A549 (cell line): ENCODE data around the gene TGIF2. TPM values are rescaled to one million over a fixed set of nuclear protein-coding genes. Genes with fewer than 3 reads are reported as not detected.
A peak's percentile ranks its signal among the peaks of the same experiment; 100 is the strongest.
"Not testable (repeated sequence)": the region's sequence is repeated elsewhere in the genome, so short reads cannot be mapped to it uniquely, and the experiment has no call there.

Experiments
- ATAC-seq, 2 experiments: fragments of 200-7000 bp in 1 of 2; fragments of >200 bp in 1 of 2; cut with Nextera tagmentation in 1 of 2; cut with Tn5 transposase in 1 of 2; 3 replicates each; pipeline versions ENCODE4 v1.8.0 to v1.9.1; 2018 to 2020; ENCODE audit warnings: mild to moderate bottlenecking in 1 of 2, moderate library complexity in 1 of 2
- CTCF ChIA-PET: fragments of 300-600 bp; sonication (Branson Sonifier 250); formaldehyde crosslinking; extraction: SDS; loops from one replicate; lab custom pipeline; 2021; ENCODE audit warnings: antibody characterized with exemption, inconsistent platforms; lab: Yijun Ruan, JAX
- POLR2A ChIA-PET: fragments of 350-600 bp; formaldehyde crosslinking; extraction: SDS; loops from one replicate; lab custom pipeline; 2021; ENCODE audit warnings: antibody characterized with exemption, inconsistent platforms; lab: Yijun Ruan, JAX
- DNase-seq, 2 experiments: peaks; one replicate each; pipeline versions ENCODE4 v3.0.0 to v3.0.0-alpha.2; 2011 to 2016; ENCODE audit warnings: low read depth in 1 of 2, low spot score in 1 of 2
- FAIRE-seq: peaks from 2 replicates; lab custom pipeline; 2011; peaks lifted over from hg19 to GRCh38; lab: Jason Lieb, UNC
- H3K27ac ChIP-seq, 2 experiments: fragments of >200 bp; sonication (Bioruptor Twin); formaldehyde crosslinking; 3 replicates each; pipeline ENCODE4 v1.5.1; 2016 to 2017
- H3K4me1 ChIP-seq: fragments of >200 bp; sonication (Bioruptor Twin); formaldehyde crosslinking; 3 replicates; pipeline ENCODE4 v1.6.1; 2016
- H3K4me2 ChIP-seq: fragments of >200 bp; sonication (Bioruptor Twin); formaldehyde crosslinking; 3 replicates; pipeline ENCODE4 v1.6.1; 2016
- H3K4me3 ChIP-seq: fragments of >200 bp; sonication (Bioruptor Twin); formaldehyde crosslinking; 3 replicates; pipeline ENCODE4 v1.5.1; 2016
- H3K9me3 ChIP-seq: fragments of >200 bp; sonication (Bioruptor Twin); formaldehyde crosslinking; 3 replicates; pipeline ENCODE4 v1.6.1; 2016
- BHLHE40 ChIP-seq: IDR thresholded peaks from 2 replicates; pipeline ENCODE4 v1.6.1; 2012; ENCODE audit warnings: low read depth, low read length, inconsistent platforms
- CEBPB ChIP-seq, 2 experiments: fragments of >200 bp in 1 of 2; sonication (Bioruptor Twin) in 1 of 2; formaldehyde crosslinking in 1 of 2; IDR thresholded peaks; 2 replicates each; pipeline ENCODE4 v1.6.1; 2012 to 2016
- EHMT2 ChIP-seq: fragments of 200-600 bp; sonication (generic); IDR thresholded peaks from 2 replicates; pipeline ENCODE4 v1.6.1; 2016; ENCODE audit warnings: antibody characterized with exemption, low read depth, mild to moderate bottlenecking, moderate library complexity
- ESRRA ChIP-seq: fragments of 150-350 bp; IDR thresholded peaks from 2 replicates; pipeline ENCODE4 v1.6.1; 2014; ENCODE audit warnings: mild to moderate bottlenecking, low read length, borderline replicate concordance
- HOXB13 ChIP-seq: fragments of 250-450 bp; sonication (Bioruptor Pico); IDR thresholded peaks from 2 replicates; pipeline ENCODE4 v1.5.0; 2020; ENCODE audit warnings: low read depth, mild to moderate bottlenecking, moderate library complexity
- MYC ChIP-seq: IDR thresholded peaks from 2 replicates; pipeline ENCODE4 v1.6.1; 2012; ENCODE audit warnings: mild to moderate bottlenecking, inconsistent platforms, low read length, improper control_type of control experiment, borderline replicate concordance
- NPAS2 ChIP-seq: fragments of 250-450 bp; sonication (Bioruptor Pico); IDR thresholded peaks from 2 replicates; pipeline ENCODE4 v1.8.0; 2022; ENCODE audit warnings: mild to moderate bottlenecking, moderate library complexity, borderline replicate concordance
- POLR2AphosphoS2 ChIP-seq: conservative IDR thresholded peaks from 2 replicates; pipeline ENCODE4 v1.6.1; 2012; ENCODE audit warnings: low read length, improper control_type of control experiment, inconsistent platforms
- REST ChIP-seq: fragments of 200-600 bp; sonication (generic); IDR thresholded peaks from 2 replicates; pipeline ENCODE4 v1.6.1; 2016; ENCODE audit warnings: antibody characterized with exemption, mild to moderate bottlenecking, moderate library complexity
- WGBS: methylation state at CpG from one replicate; pipeline ENCODE4 v1.1.6; 2017; ENCODE audit errors: missing lambda C conversion rate; 5-methylcytosine and 5-hydroxymethylcytosine counted together
- polyA plus RNA-seq, 4 experiments: library from polyadenylated mRNA; depleted of rRNA in 3 of 4; stranded (reverse); fragments of >200 nt; fragmentation: RNase III in 1 of 4; extraction: RNeasy Plus Mini Kit Qiagen cat#74134 plus additional on column Dnase treatment in 1 of 4; gene quantifications; 2 replicates in 3 of 4; 3 replicates in 1 of 4; pipeline ENCODE4 v1.2.3, GENCODE V29; 2011 to 2017
- small RNA-seq, 6 experiments: library from RNA; depleted of rRNA; stranded (forward); fragments of <200 nt; gene quantifications; one replicate each; pipeline ENCODE3, GENCODE V24; 2012
- TF ChIP-seq, protein P1 (sequence below): fragments of 150-350 bp; IDR thresholded peaks from 2 replicates; pipeline ENCODE4 v1.6.1; 2014; ENCODE audit warnings: low read depth, mild to moderate bottlenecking, low read length

The TGIF2 gene
- polyA plus RNA-seq, 2 of the 4 experiments (the other 2 are of a cell fraction): 4.1 to 5.1 TPM

- TF ChIP-seq REST: no peak
These were observed 60.9 kb downstream of the TGIF2 start (continued) for GRCh38 chr20:36634342-36634741.

DNA sequence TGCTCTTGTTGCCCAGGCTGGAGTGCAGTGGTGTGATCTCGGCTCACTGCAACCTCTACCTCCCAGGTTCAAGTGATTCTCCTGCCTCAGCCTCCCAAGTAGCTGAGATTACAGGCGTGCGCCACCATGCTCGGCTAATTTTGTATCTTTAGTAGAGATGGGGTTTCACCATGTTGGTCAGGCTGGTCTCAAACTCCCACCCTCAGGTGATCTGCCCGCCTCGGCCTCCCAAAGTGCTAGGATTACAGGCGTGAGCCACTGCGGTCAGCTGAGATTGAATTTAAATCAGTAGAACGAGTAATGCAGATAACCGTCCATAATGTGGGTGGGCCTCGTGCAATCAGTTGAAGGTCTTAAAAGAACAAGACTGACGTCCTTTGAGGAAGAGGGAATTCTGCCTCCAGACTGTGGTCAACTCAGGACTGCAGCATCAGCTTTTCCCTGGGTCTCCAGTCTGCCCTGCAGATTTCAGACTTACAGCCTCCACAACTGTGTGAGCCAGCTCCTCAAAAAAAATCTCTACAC is 65.5 kb downstream of the TGIF2 start:
- H3K4me3 ChIP-seq, FAIRE-seq, H3K4me2 ChIP-seq, POLR2A ChIA-PET, H3K9me3 ChIP-seq, CTCF ChIA-PET, H3K27ac ChIP-seq, DNase-seq, ATAC-seq: not testable (repeated sequence)
- WGBS: 88% methylated on average over 12 of the region's 12 CpGs
- H3K4me1 ChIP-seq: peaks cover 12% of the 10 kb centered on the region

DNA sequence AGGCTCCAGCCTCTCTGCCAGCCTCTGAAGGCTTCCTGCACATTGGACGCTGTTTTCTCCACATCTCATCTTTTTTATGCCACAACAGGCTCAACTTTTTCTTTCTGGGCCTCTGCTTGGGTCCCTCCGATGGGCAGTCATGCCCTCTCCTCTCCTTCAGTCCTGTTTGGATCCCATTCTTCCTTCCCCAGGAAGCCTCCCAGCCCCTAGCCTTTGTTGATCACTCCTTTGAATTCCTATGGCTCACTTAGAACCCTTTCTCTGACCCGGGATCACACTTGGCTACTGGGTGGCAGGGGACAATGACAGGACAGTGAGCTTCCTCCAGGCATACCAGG is 68.1 kb downstream of the TGIF2 start:
- TF ChIP-seq HOXB13 (CRISPR knock-in tag) (no peak), NPAS2 (no peak), MYC (no peak), BHLHE40 (no peak), POLR2AphosphoS2 (no peak)
- TF ChIP-seq, all 56 proteins: peak for 0
- Histone ChIP-seq H3K4me1 (peaks cover 12% of the 10 kb centered on the region), H3K4me3 (no peak overlapping the region), H3K9me3 (no peaks in the 10 kb centered on the region), H3K27ac (0 out of 6 replicates have a peak overlapping the region, but pooled peaks of 1 of the 2 experiments have one; percentile 11), H3K4me2 (no peak overlapping the region)
- WGBS: 95% methylated on average over 3 of the region's 3 CpGs
- ATAC-seq (no peak), FAIRE-seq (no peak), DNase-seq (no peak)
- POLR2A ChIA-PET: no interaction called here
- CTCF ChIA-PET: no interaction called here

DNA sequence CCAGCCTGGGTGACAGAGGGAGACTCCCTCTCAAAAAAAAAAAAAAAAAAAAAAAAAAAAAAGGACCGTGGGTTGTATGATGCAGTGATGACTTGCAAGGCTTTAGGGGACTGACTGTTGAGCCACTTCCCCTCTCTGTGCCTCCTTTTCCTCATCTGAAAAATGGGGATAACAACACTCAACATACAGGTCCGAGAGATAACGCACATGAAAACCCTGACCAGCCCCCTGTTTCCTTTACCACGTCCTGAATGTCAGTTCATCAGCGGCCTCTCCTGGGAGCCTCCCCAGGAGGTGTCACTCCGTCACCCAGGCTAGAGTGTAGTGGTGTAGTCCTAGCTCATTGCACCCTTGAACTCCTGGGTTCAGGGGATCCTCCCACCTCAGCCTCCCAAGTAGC is 68.7 kb downstream of the TGIF2 start:
- peak overlapping the region; percentile 66 to 72 for H3K27ac ChIP-seq
- no peaks in the 10 kb centered on the region for H3K9me3 ChIP-seq
- no peak overlapping the region for H3K4me3 ChIP-seq
- peaks cover 12% of the 10 kb centered on the region for H3K4me1 ChIP-seq
- 92% methylated on average over 6 of the region's 6 CpGs for WGBS
- TF ChIP-seq CEBPB (IDR thresholded peaks at IDR 0.05): no peak
- no peak for TF ChIP-seq ESRRA
- TF ChIP-seq, protein P1, sequence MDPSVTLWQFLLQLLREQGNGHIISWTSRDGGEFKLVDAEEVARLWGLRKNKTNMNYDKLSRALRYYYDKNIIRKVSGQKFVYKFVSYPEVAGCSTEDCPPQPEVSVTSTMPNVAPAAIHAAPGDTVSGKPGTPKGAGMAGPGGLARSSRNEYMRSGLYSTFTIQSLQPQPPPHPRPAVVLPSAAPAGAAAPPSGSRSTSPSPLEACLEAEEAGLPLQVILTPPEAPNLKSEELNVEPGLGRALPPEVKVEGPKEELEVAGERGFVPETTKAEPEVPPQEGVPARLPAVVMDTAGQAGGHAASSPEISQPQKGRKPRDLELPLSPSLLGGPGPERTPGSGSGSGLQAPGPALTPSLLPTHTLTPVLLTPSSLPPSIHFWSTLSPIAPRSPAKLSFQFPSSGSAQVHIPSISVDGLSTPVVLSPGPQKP: no peak
- no peak for TF ChIP-seq EHMT2
- DNase-seq (no peak), ATAC-seq (no peak), FAIRE-seq (no peak)
- ChIA-PET CTCF (no interaction called here), POLR2A (no interaction called here)
- peak overlapping the region; percentile 67; the same call in 1 of the 3 replicates for H3K4me2 ChIP-seq

Small RNA genes within 50 kb of the gene (small RNA-seq; reads per million reads assigned to genes)
- 0 reads per million in 6 experiments for gene RF00017

Other genes with a start within 250 kb of the TGIF2 start
- 1.9 and 2.2 TPM in 2 replicates for gene MYL9, start 32.1 kb upstream of the TGIF2 start, polyA plus RNA-seq (2011; rRNA removed)
- gene MYL9, start 32.1 kb upstream of the TGIF2 start, polyA plus RNA-seq (2017; fragmentation: RNase III; extraction: RNeasy Plus Mini Kit Qiagen cat#74134 plus additional on column Dnase treatment): 29.5 to 37.3 TPM (median 34.0 TPM) in 3 replicates
- gene RAB5IF, start 32.2 kb downstream of the TGIF2 start, polyA plus RNA-seq (2011; rRNA removed): 344 and 345 TPM in 2 replicates
- 234 to 255 TPM (median 246 TPM) in 3 replicates for gene RAB5IF, start 32.2 kb downstream of the TGIF2 start, polyA plus RNA-seq (2017; fragmentation: RNase III; extraction: RNeasy Plus Mini Kit Qiagen cat#74134 plus additional on column Dnase treatment)
- gene SLA2, start 72.6 kb downstream of the TGIF2 start, polyA plus RNA-seq (2011; rRNA removed): 0.04 and 0.06 TPM in 2 replicates
- 0.03 TPM in 1 of 3 replicates, not detected in the others for gene SLA2, start 72.6 kb downstream of the TGIF2 start, polyA plus RNA-seq (2017; fragmentation: RNase III; extraction: RNeasy Plus Mini Kit Qiagen cat#74134 plus additional on column Dnase treatment)
- 34.4 and 55.1 TPM in 2 replicates for gene NDRG3, start 172.5 kb downstream of the TGIF2 start, polyA plus RNA-seq (2011; rRNA removed)
- 29.0 to 32.2 TPM (median 30.6 TPM) in 3 replicates for gene NDRG3, start 172.5 kb downstream of the TGIF2 start, polyA plus RNA-seq (2017; fragmentation: RNase III; extraction: RNeasy Plus Mini Kit Qiagen cat#74134 plus additional on column Dnase treatment)
- 32.9 and 41.3 TPM in 2 replicates for gene DSN1, start 200.2 kb downstream of the TGIF2 start, polyA plus RNA-seq (2011; rRNA removed)
- 37.4 to 38.2 TPM (median 37.9 TPM) in 3 replicates for gene DSN1, start 200.2 kb downstream of the TGIF2 start, polyA plus RNA-seq (2017; fragmentation: RNase III; extraction: RNeasy Plus Mini Kit Qiagen cat#74134 plus additional on column Dnase treatment)